Tibial nerve (tissue), 3 donors: ENCODE results near the gene U2AF1L4.

Experiments
- CTCF ChIP-seq, 5 experiments: fragments of 200-600 bp in 3 of 5; fragments of 450-650 bp in 2 of 5; sonication (generic) in 3 of 5; IDR thresholded peaks; one replicate each; pipeline ENCODE4 v1.5.1; 2016 to 2019; ENCODE audit warnings: antibody characterized with exemption in 5 of 5, mild to moderate bottlenecking in 3 of 5, moderate library complexity in 2 of 5
- POLR2A ChIP-seq, 2 donors: fragments of 450-650 bp; IDR thresholded peaks; one replicate each; pipeline ENCODE4 v1.6.1; 2017; ENCODE audit warnings: antibody characterized with exemption in 2 of 2, mild to moderate bottlenecking in 2 of 2, moderate library complexity in 2 of 2

- TF ChIP-seq CTCF (IDR thresholded peaks at IDR 0.05), result no peak
- TF ChIP-seq POLR2A (IDR thresholded peaks at IDR 0.05), result no peak
These were observed 41.9 kb downstream of the U2AF1L4 start for GRCh38 chr19:35703343-35703742.
